Measurements from ENCODE around the gene MARCKSL1. TPM values are rescaled to one million over a fixed set of nuclear protein-coding genes. Genes with fewer than 3 reads are reported as not detected.

Gene MARCKSL1
- polyA plus RNA-seq, 3 donors = 13.9 to 150 (median 40.3) TPM

GRCh38 chr1:32291708-32292538 is 44.1 kb downstream of the MARCKSL1 start, which contains the start of gene HDAC1:
Gene HDAC1 (plus strand): TSS chr1:32292083. CDS start chr1:32292170, 87 bp downstream.
- intact Hi-C loops (cut with micrococcal nuclease) = loop anchor here in 1 of 2 donors (1.0 to 10.0 kb wide), 3 partner anchors 43 to 107 kb away; partner anchors contain the start of gene BSDC1
- peak within 1 kb of the TSS; percentile 100 for H3K4me3 Mint-ChIP-seq
- TF ChIP-seq, protein P1, sequence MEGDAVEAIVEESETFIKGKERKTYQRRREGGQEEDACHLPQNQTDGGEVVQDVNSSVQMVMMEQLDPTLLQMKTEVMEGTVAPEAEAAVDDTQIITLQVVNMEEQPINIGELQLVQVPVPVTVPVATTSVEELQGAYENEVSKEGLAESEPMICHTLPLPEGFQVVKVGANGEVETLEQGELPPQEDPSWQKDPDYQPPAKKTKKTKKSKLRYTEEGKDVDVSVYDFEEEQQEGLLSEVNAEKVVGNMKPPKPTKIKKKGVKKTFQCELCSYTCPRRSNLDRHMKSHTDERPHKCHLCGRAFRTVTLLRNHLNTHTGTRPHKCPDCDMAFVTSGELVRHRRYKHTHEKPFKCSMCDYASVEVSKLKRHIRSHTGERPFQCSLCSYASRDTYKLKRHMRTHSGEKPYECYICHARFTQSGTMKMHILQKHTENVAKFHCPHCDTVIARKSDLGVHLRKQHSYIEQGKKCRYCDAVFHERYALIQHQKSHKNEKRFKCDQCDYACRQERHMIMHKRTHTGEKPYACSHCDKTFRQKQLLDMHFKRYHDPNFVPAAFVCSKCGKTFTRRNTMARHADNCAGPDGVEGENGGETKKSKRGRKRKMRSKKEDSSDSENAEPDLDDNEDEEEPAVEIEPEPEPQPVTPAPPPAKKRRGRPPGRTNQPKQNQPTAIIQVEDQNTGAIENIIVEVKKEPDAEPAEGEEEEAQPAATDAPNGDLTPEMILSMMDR (IDR thresholded peaks at IDR 0.05) = no peak
- peaks cover 0 to 5% (median 4%) of the 10 kb centered on the region in 3 donors for H3K27me3 Mint-ChIP-seq (ENCODE audit: low read depth in 3 of 3)
- H3K4me3 ChIP-seq (replicated peaks in 1 of 3; ENCODE audit: low read depth in 2 of 3, low read length in 3 of 3) = peak within 1 kb of the TSS; percentile 79 to 96 (median 91)
- H2AFZ ChIP-seq (ENCODE audit: insufficient read depth, low read depth, low read length, poor library complexity, severe bottlenecking) = peak within 1 kb of the TSS; percentile 98
- H3K9me3 Mint-ChIP-seq = peaks cover 0 to 5% (median 2%) of the 10 kb centered on the region in 7 donors
- no peaks in the 10 kb centered on the region for H3K9me3 ChIP-seq (replicated peaks in 1 of 2; ENCODE audit: control insufficient read depth in 1 of 2, insufficient read depth in 1 of 2, low read length in 2 of 2)
- H3K4me1 ChIP-seq (ENCODE audit: control insufficient read depth in 1 of 2, insufficient read depth in 2 of 2, low read length in 2 of 2) = peaks cover 18 to 21% of the 10 kb centered on the region in 2 donors
- H4K20me1 ChIP-seq (ENCODE audit: insufficient read depth, low read length) = peaks cover 22% of the 10 kb centered on the region
- H3K27me3 ChIP-seq (ENCODE audit: control insufficient read depth in 2 of 2, insufficient read depth in 2 of 2, low read length in 2 of 2) = no peaks in the 10 kb centered on the region
- DNase-seq = peak; percentile 95 to 97 (median 96)
- H3K27ac Mint-ChIP-seq = peak within 1 kb of the TSS; percentile 91 to 97 (median 96)
- WGBS (ENCODE audit: insufficient coverage) = under 1% methylated on average over 56 of the region's 67 CpGs
- H3K27ac ChIP-seq (ENCODE audit: low read depth in 1 of 2, low read length in 2 of 2) = peak within 1 kb of the TSS; percentile 52 to 88
- H3K4me2 ChIP-seq (replicated peaks; ENCODE audit: extremely low read depth, low read length, poor library complexity, severe bottlenecking) = peak within 1 kb of the TSS; percentile 99
- peak within 1 kb of the TSS; percentile 90 for H3K9ac ChIP-seq (ENCODE audit: insufficient read depth, low read length, poor library complexity, severe bottlenecking)
- H3K36me3 Mint-ChIP-seq = peaks cover 11 to 22% of the 10 kb centered on the region in 2 donors
- peaks cover 54% of the 10 kb centered on the region for H3K79me2 ChIP-seq (ENCODE audit: insufficient read depth, low read length)
- H3K36me3 ChIP-seq (replicated peaks in 1 of 2; ENCODE audit: control insufficient read depth in 1 of 2, insufficient read depth in 2 of 2, low read length in 2 of 2) = peaks cover 0 to 10% of the 10 kb centered on the region in 2 donors
- peaks cover 40% of the 10 kb centered on the region for H3K4me1 Mint-ChIP-seq

DNA sequence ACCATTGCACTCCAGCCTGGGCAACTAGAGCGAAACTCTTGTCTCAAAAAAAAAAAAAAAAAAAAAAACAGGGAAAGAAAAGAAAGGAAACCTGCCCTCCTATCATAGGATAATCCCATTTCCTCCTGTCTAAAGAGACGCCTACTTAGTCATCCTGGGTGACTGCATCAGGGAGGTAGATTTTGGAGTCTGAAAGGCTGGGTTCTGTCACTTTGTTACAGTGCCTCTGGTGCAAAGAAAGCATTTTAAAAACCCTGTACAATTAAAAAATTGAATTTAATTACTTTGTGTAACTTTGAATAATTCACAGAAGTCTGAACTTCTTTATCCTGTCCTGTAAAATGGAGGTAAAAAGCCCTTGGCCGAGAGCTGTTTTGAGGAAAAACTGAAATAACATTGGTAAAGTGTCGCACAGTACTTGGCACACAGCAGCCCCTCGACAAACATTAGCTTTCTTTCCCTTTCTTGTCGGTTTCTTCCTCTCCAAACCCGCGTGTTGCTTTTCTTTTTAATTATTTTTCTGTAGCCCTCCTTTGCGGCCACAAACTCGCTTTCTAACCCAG is 44.8 kb downstream of the MARCKSL1 start:
- H3K9me3 ChIP-seq (replicated peaks in 1 of 2; ENCODE audit: control insufficient read depth in 1 of 2, insufficient read depth in 1 of 2, low read length in 2 of 2) = no peaks in the 10 kb centered on the region
- Mint-ChIP-seq H3K27ac (peak overlapping the region; percentile 89 to 96 (median 93)), H3K4me3 (peak overlapping the region; percentile 97 to 100), H3K27me3 (ENCODE audit: low read depth in 3 of 3) (peaks cover 0 to 5% (median 4%) of the 10 kb centered on the region in 3 donors), H3K4me1 (peaks cover 34% of the 10 kb centered on the region), H3K36me3 (peaks cover 7 to 15% of the 10 kb centered on the region in 2 donors), H3K9me3 (peaks cover 0 to 5% (median 2%) of the 10 kb centered on the region in 7 donors)
- peak overlapping the region; percentile 99 for H3K4me2 ChIP-seq (replicated peaks; ENCODE audit: extremely low read depth, low read length, poor library complexity, severe bottlenecking)
- 34% methylated on average over 8 of the region's 10 CpGs for WGBS (ENCODE audit: insufficient coverage)
- H3K27me3 ChIP-seq (ENCODE audit: control insufficient read depth in 2 of 2, insufficient read depth in 2 of 2, low read length in 2 of 2) = no peaks in the 10 kb centered on the region
- DNase-seq = peak in 2 of 3 donors; percentile 2 to 14
- H3K36me3 ChIP-seq (replicated peaks in 1 of 2; ENCODE audit: control insufficient read depth in 1 of 2, insufficient read depth in 2 of 2, low read length in 2 of 2) = peaks cover 0 to 3% of the 10 kb centered on the region in 2 donors
- peaks cover 15% of the 10 kb centered on the region for H4K20me1 ChIP-seq (ENCODE audit: insufficient read depth, low read length)
- H3K27ac ChIP-seq (ENCODE audit: low read depth in 1 of 2, low read length in 2 of 2) = peak overlapping the region; percentile 39 to 88
- H3K9ac ChIP-seq (ENCODE audit: insufficient read depth, low read length, poor library complexity, severe bottlenecking) = peak overlapping the region; percentile 90
- H3K4me3 ChIP-seq (replicated peaks in 1 of 3; ENCODE audit: low read depth in 2 of 3, low read length in 3 of 3) = peak overlapping the region; percentile 58 to 96 (median 91)
- peaks cover 18 to 21% of the 10 kb centered on the region in 2 donors for H3K4me1 ChIP-seq (ENCODE audit: control insufficient read depth in 1 of 2, insufficient read depth in 2 of 2, low read length in 2 of 2)
- peak overlapping the region; percentile 98 for H2AFZ ChIP-seq (ENCODE audit: insufficient read depth, low read depth, low read length, poor library complexity, severe bottlenecking)
- TF ChIP-seq, protein P1 (IDR thresholded peaks at IDR 0.05) = no peak
- intact Hi-C loops (cut with micrococcal nuclease) = loop anchor here in 1 of 2 donors (10.0 kb wide), 1 partner anchor 106 kb away; no protein-coding TSS in a partner anchor
- H3K79me2 ChIP-seq (ENCODE audit: insufficient read depth, low read length) = peaks cover 47% of the 10 kb centered on the region
